NCI-H69 (cell line): ENCODE results near the gene TAC4.

Experiments used
- DNase-seq: peaks from one replicate; lab custom pipeline; 2025; lab: John Stamatoyannopoulos, UW

The TAC4 gene

GRCh38 chr17:49848019-49848473 is at the start of gene TAC4:
TSS of gene TAC4 (minus strand) at chr17:49848069. CDS start at chr17:49848017, 52 bp downstream.
- DNase-seq, result no peak

GRCh38 chr17:49896860-49897259 is 49.0 kb upstream of the TAC4 start:
- no peak for DNase-seq

- DNase-seq, result no peak
Observed at GRCh38 chr17:49896222-49896621, 48.4 kb upstream of the TAC4 start.

GRCh38 chr17:49895812-49896211 is 47.9 kb upstream of the TAC4 start:
- DNase-seq, result no peak

GRCh38 chr17:49894761-49895160 is 46.9 kb upstream of the TAC4 start:
- DNase-seq, result no peak

GRCh38 chr17:49891694-49892389 is 44.0 kb upstream of the TAC4 start:
- no peak for DNase-seq

- DNase-seq, result no peak
Observed at GRCh38 chr17:49891271-49891670, 43.4 kb upstream of the TAC4 start.

- DNase-seq, result no peak
Observed at GRCh38 chr17:49890852-49891251, 43.0 kb upstream of the TAC4 start.

GRCh38 chr17:49890077-49890821 is 42.4 kb upstream of the TAC4 start:
- DNase-seq, result no peak

GRCh38 chr17:49889500-49889899 is 41.6 kb upstream of the TAC4 start:
- DNase-seq, result no peak

- no peak for DNase-seq
Observed at GRCh38 chr17:49887744-49888360, 40.0 kb upstream of the TAC4 start.

- no peak for DNase-seq
Observed at GRCh38 chr17:49887086-49887743, 39.3 kb upstream of the TAC4 start.

- DNase-seq, result no peak
Observed at GRCh38 chr17:49886036-49886435, 38.2 kb upstream of the TAC4 start.

GRCh38 chr17:49882434-49882833 is 34.6 kb upstream of the TAC4 start:
- peak; percentile 45 for DNase-seq

GRCh38 chr17:49881054-49881402 is 33.2 kb upstream of the TAC4 start:
- DNase-seq, result peak; percentile 55

- DNase-seq, result peak; percentile 92
Observed at GRCh38 chr17:49880291-49881053, 32.6 kb upstream of the TAC4 start.

GRCh38 chr17:49878931-49879904 is 31.3 kb upstream of the TAC4 start:
- DNase-seq, result no peak

GRCh38 chr17:49875685-49876084 is 27.8 kb upstream of the TAC4 start:
- no peak for DNase-seq

GRCh38 chr17:49874911-49875310 is 27.0 kb upstream of the TAC4 start:
- DNase-seq, result no peak

- DNase-seq, result no peak
Observed at GRCh38 chr17:49873926-49874325, 26.1 kb upstream of the TAC4 start.

- DNase-seq, result peak; percentile 31
Observed at GRCh38 chr17:49873466-49873865, 25.6 kb upstream of the TAC4 start.
